Heart right ventricle (tissue), 16 donors: ENCODE measurements around the gene RAB11A. TPM values are rescaled to one million over a fixed set of nuclear protein-coding genes. Genes with fewer than 3 reads are reported as not detected.

ENCODE experiments used
- ATAC-seq, 8 donors: fragments of 200-7000 bp; cut with Tn5 transposase; one replicate each; pipeline ENCODE4 v1.9.1; 2020; ENCODE audit warnings: mild to moderate bottlenecking in 8 of 8, moderate library complexity in 8 of 8, moderate number of reproducible peaks in 1 of 8
- DNase-seq, 2 donors: peaks; one replicate each; pipeline ENCODE4 v3.0.0-alpha.2; 2020
- H3K27ac ChIP-seq, 10 donors: fragments of 200-600 bp; sonication (generic) in 2 of 10; one replicate each; pipeline versions ENCODE4 v1.5.0 to v1.8.0; 2020 to 2022; ENCODE audit warnings: mild to moderate bottlenecking in 3 of 10
- H3K27me3 ChIP-seq, 7 donors: fragments of 200-600 bp; one replicate each; pipeline ENCODE4 v1.8.0; 2021 to 2022; ENCODE audit warnings: mild to moderate bottlenecking in 2 of 7
- H3K36me3 ChIP-seq, 9 donors: fragments of 200-600 bp; sonication (generic) in 1 of 9; one replicate each; pipeline versions ENCODE4 v1.5.0 to v1.8.0; 2020 to 2022; ENCODE audit warnings: mild to moderate bottlenecking in 2 of 9
- H3K4me1 ChIP-seq, 9 donors: fragments of 200-600 bp; sonication (generic) in 1 of 9; one replicate each; pipeline versions ENCODE4 v1.5.0 to v1.8.0; 2020 to 2022; ENCODE audit warnings: mild to moderate bottlenecking in 4 of 9
- H3K4me3 ChIP-seq, 10 donors: fragments of 200-600 bp; sonication (generic) in 2 of 10; one replicate each; pipeline versions ENCODE4 v1.5.0 to v1.8.0; 2020 to 2022; ENCODE audit warnings: mild to moderate bottlenecking in 7 of 10, moderate library complexity in 2 of 10
- H3K9me3 ChIP-seq, 11 donors: fragments of 200-600 bp in 10 of 11; sonication (generic) in 2 of 11; one replicate each; pipeline versions ENCODE4 v1.5.0 to v1.8.0; 2013 to 2022; ENCODE audit warnings: mild to moderate bottlenecking in 2 of 11, control low read depth in 1 of 11, moderate library complexity in 1 of 11
- WGBS, 2 donors: extraction: QIAGEN DNeasy Blood & Tissue Kit; methylation state at CpG; one replicate each; pipeline ENCODE4 v1.1.7; 2013; ENCODE audit warnings: inconsistent platforms in 1 of 2; 5-methylcytosine and 5-hydroxymethylcytosine counted together
- intact Hi-C, 10 donors: fragments of 100-400 bp; cut with DNase I; formaldehyde crosslinking; loops; one replicate each; pipeline versions ENCODE4 v1.11.1 to v1.14.2; 2022
- polyA plus RNA-seq, 2 donors: library from polyadenylated mRNA; stranded (reverse); fragments of 200-250 nt; gene quantifications; one replicate each; pipeline ENCODE4 v1.2.3, GENCODE V29; 2013
- total RNA-seq, 10 donors: library from RNA; stranded (reverse); fragmentation: NEBNext Ultra II Directional in 3 of 10; extraction: Animal tissue kit (Norgen Biotek cat#: 25700) in 3 of 10; gene quantifications; one replicate each; pipeline versions ENCODE4 v1.2.1 to v1.2.4, GENCODE V29; 2021 to 2023
- TF ChIP-seq, protein P1 (sequence below), 9 donors: fragments of 200-600 bp; sonication (generic) in 2 of 9; IDR thresholded peaks; one replicate each; pipeline versions ENCODE4 v1.5.0 to v1.8.0; 2021 to 2022; ENCODE audit warnings: antibody characterized with exemption in 9 of 9, mild to moderate bottlenecking in 5 of 9, moderate library complexity in 1 of 9
- donor health status: Arrhythmogenic right ventricular cardiomyopathy.
- donor health status: ischemic (EF 13 %, LVEDD 7.1; RV severe dilation, severe dysfunction).
- donor health status: healthy with polysubstance abuse.
- donor health status: DM: no; HTN: yes; CAD: no.
- donor health status: DM: no; HTN: no; CAD: no.
- donor health status: ischemic (EF 25% LVEDD 6.9; RV normal size, moderate dysfunction).
- donor health status: ischemic (EF 25% LVEDD 5.7; RV mildly dilated, moderate dysfunction).
- donor health status: healthy.
- donor health status: DM: yes; HTN: yes; CAD: no.
- donor health status: Ischemic cardiomyopathy.
- donor health status: ischemic (EF 35%, LVEDD 5.7; RV mildly dilated, moderate dysfunction).
- donor health status: nonischemic (EF 11% LVEDD 7.7; RV severe dilation, severe dysfunction).
- donor health status: DM: yes; HTN: yes; CAD: no.
- donor health status: PGD.
- donor health status: ischemic (EF 29% LVEDD 5.4; RV normal size, mild dysfunction).
- donor health status: nonischemic (EF 23%, LVEDD 6.1; RV moderate dilation, normal function).

RAB11A gene
- total and polyA plus RNA-seq, 12 donors: 28.5 to 211 (median 150) TPM

DNA sequence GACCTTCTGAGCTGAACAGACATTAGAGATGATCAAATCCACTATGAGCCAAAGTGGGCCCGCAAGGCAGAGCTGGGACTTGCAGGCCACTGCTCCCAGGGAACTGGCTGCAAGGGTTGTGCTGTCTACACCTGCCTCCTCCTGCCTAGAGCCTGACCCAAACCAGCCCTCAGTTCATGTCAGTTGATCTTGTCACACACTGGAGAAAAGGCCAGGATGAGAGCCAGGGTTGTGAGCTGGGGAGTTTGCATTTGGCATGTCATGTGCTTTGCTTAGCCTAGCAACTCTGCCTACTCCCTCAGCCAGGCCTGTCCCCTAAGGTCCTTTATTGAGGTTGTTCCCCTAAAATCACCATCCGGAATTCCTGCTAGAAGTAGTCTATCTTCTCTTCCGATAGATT, 67.8 kb downstream of the RAB11A start:
- intact Hi-C loops: no loop called here
- Histone ChIP-seq H3K27me3 (no peaks in the 10 kb centered on the region), H3K27ac (no peak overlapping the region), H3K4me1 (peaks cover 0 to 28% (median 13%) of the 10 kb centered on the region in 9 donors), H3K36me3 (no peaks in the 10 kb centered on the region), H3K4me3 (no peak overlapping the region), H3K9me3 (no peaks in the 10 kb centered on the region)
- 60 to 79% methylated on average over 3 of the region's 3 CpGs for WGBS, 2 donors
- DNase-seq (peak in 1 of 2 donors; percentile 25), ATAC-seq (peak; percentile 27 to 68 (median 42))
- TF ChIP-seq, protein P1, sequence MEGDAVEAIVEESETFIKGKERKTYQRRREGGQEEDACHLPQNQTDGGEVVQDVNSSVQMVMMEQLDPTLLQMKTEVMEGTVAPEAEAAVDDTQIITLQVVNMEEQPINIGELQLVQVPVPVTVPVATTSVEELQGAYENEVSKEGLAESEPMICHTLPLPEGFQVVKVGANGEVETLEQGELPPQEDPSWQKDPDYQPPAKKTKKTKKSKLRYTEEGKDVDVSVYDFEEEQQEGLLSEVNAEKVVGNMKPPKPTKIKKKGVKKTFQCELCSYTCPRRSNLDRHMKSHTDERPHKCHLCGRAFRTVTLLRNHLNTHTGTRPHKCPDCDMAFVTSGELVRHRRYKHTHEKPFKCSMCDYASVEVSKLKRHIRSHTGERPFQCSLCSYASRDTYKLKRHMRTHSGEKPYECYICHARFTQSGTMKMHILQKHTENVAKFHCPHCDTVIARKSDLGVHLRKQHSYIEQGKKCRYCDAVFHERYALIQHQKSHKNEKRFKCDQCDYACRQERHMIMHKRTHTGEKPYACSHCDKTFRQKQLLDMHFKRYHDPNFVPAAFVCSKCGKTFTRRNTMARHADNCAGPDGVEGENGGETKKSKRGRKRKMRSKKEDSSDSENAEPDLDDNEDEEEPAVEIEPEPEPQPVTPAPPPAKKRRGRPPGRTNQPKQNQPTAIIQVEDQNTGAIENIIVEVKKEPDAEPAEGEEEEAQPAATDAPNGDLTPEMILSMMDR (IDR thresholded peaks at IDR 0.05): no peak

DNA sequence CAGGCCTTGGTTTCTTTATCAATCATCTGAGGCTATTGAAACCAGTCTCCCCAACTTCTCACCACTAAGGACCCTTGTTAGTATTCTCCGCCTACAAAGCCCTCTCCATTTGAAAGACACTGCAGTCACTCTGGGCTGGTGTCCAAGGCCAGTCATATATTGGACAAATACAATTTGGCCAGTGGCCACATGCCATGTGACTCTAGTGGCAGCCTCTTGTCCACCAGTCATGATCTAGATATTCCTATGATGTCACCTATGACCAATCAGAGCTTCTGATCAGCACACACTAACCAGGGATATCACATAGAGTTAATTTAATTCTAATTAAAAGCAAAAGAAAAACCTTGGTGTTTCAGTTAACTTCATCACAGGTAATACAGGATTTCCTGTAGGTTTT, 68.2 kb downstream of the RAB11A start:
- 88 to 91% methylated on average over 1 of the region's 1 CpG for WGBS, 2 donors
- no peak for ATAC-seq
- H3K4me1 ChIP-seq: peaks cover 0 to 28% (median 13%) of the 10 kb centered on the region in 9 donors
- TF ChIP-seq, protein P1 (IDR thresholded peaks at IDR 0.05): no peak
- intact Hi-C loops: no loop called here
- DNase-seq: peak in 1 of 2 donors; percentile 9
- no peak overlapping the region for H3K27ac ChIP-seq
- H3K9me3 ChIP-seq: no peaks in the 10 kb centered on the region
- H3K27me3 ChIP-seq: no peaks in the 10 kb centered on the region
- no peaks in the 10 kb centered on the region for H3K36me3 ChIP-seq
- H3K4me3 ChIP-seq: no peak overlapping the region

DNA sequence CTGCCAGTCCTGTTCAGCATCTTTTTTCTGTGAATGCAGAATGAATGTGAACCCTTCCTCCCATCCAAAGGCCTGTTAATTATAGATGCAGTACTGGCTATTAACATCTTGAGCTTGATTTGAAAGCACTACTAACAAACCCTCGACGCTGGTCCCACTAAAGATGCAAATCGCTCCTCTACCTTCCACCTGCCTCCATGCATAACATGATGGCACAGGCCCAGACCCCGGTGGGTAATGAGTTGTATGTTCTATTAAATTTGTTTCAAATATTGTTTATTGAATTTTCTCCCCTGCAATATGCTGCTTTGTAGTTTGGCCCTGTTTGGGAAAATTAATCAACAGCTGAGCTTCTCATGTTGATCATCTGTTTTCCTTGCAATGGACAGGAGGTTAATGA, 69.3 kb downstream of the RAB11A start:
- Histone ChIP-seq H3K36me3 (no peaks in the 10 kb centered on the region), H3K9me3 (no peaks in the 10 kb centered on the region), H3K27ac (no peak overlapping the region), H3K27me3 (no peaks in the 10 kb centered on the region), H3K4me1 (peaks cover 0 to 28% (median 13%) of the 10 kb centered on the region in 9 donors), H3K4me3 (no peak overlapping the region)
- intact Hi-C loops: no loop called here
- ATAC-seq: no peak
- TF ChIP-seq, protein P1 (IDR thresholded peaks at IDR 0.05): no peak
- WGBS, 2 donors: 88 to 94% methylated on average over 4 of the region's 4 CpGs
- no peak for DNase-seq

DNA sequence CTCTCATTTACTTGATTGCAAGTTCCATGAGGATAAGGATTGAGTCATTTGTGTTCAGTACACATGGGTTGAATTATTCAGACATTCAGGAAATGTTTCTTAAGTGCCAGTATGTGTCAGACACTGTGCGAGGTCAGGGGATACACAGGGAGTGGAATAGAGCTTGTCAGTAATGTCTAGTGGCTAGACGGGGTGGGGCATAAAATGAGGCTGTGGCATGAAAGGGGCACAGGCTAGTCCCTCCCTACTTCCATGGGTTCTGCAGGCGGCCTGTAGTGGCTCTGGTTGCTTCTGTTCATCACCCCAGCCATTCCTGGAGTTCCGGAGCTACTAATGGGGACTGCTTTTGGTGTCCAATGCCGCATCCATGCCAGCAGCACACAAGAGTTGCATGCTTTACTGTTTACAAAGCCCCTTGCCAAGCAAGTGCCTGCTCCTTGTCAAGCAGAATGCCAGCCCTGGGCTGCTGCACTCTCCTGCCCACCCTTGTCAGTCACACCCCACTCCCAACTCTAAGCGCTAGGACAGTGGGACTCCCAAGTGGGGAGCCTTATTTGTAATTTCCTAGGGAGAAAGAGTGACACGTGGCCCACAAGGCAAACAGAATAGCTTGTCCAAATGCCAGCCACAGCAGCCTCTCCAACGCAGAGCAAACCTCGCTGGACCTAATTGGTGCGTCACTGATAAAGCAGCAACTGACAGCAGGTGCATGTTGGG, 70.8 kb downstream of the RAB11A start:
- DNase-seq (peak; percentile 30 to 41), ATAC-seq (peak; percentile 60 to 89 (median 78))
- intact Hi-C loops: no loop called here
- Histone ChIP-seq H3K9me3 (no peaks in the 10 kb centered on the region), H3K36me3 (no peaks in the 10 kb centered on the region), H3K27me3 (no peaks in the 10 kb centered on the region), H3K27ac (peak overlapping the region in 8 of 10 donors; percentile 26 to 57 (median 46)), H3K4me1 (peaks cover 0 to 28% (median 13%) of the 10 kb centered on the region in 9 donors), H3K4me3 (no peak overlapping the region)
- WGBS, 2 donors: 40 to 53% methylated on average over 10 of the region's 10 CpGs
- TF ChIP-seq, protein P1 (IDR thresholded peaks at IDR 0.05): no peak
